CD4-positive, alpha-beta T cell treated with Interferon alpha-2 for 1 hour (primary cell): ENCODE measurements around the gene NLK.
"Not testable (repeated sequence)": the region's sequence is repeated elsewhere in the genome, so short reads cannot be mapped to it uniquely, and the experiment has no call there.

Experiments
- DNase-seq, 2 donors: peaks; one replicate each; pipeline ENCODE4 v3.0.0-alpha.2; 2020 to 2022

The NLK gene

DNA sequence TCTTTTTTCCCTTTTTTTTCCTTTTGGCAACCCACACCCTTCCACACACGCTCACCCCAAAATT lies at the start of gene NLK:
NLK (plus strand) TSS at position 21 of the 64 bp plus-strand sequence. CDS start 197 bp downstream, outside the sequence.
- no peak for DNase-seq

DNA sequence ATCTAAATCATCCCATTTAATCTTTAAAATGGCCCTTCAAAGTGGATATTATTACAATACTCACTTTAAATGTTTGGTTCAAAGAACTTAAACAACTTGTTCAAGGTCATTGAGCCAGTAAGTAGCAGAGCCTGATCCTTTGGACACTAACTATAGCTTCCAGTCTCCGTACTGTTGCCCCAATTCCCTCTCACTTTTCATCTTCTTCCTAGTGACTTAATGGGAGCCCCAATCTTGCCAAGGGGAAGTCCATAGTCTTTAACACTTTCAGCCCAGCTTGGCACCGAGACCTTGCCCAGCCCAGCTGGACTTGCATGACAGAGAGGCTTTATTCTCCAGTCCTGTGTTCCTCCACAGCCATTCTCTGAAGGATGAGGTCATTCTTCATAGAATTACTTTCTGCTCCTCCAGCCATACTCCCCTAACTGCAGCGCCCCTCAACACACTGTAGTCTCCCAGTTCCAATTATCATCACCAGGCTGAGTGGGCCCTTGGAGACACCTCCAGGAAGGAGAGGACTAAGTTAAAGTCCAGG lies 49.2 kb upstream of the NLK start:
- no peak for DNase-seq

- DNase-seq: no peak
Measured at GRCh38 chr17:27993723-27994310, 48.7 kb upstream of the NLK start.

DNA sequence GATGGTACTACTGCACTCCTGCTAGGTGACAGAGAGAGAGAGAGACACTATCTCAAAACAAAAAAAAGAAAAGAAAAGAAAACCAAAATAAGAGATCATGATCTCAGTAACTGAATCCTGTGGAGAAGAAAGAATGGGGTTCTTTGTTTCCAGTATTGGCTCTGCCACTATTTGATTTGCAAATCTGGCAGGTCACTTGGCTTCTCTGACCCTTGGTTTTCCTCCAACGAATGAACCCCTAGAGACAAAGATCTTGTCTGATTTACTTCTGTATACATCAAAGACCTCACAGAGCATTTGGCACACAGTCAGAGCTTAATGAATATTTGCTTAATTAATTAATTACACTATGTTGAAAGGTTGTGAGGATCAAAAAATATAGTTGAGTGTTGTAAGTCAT lies 47.9 kb upstream of the NLK start:
- DNase-seq: no peak

DNA sequence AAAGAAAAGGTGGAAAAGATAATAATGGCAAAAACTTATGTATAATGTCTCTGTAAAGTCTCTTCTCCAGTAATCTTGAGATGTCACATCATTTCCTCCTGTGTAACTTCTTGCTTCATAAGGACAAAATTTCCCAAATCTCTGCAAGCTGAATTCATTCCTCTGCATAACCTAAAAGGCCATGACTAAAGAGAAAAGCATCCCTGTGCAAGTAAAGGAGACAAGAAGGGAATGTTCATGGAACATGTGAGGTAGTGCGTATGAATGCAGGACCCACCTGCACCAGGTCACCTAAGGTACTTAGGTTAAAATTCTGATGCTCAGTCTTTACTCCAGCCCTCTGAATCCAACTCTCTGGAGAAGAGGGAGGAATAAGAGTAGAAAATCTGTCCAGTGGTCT lies 46.9 kb upstream of the NLK start:
- DNase-seq: no peak

DNA sequence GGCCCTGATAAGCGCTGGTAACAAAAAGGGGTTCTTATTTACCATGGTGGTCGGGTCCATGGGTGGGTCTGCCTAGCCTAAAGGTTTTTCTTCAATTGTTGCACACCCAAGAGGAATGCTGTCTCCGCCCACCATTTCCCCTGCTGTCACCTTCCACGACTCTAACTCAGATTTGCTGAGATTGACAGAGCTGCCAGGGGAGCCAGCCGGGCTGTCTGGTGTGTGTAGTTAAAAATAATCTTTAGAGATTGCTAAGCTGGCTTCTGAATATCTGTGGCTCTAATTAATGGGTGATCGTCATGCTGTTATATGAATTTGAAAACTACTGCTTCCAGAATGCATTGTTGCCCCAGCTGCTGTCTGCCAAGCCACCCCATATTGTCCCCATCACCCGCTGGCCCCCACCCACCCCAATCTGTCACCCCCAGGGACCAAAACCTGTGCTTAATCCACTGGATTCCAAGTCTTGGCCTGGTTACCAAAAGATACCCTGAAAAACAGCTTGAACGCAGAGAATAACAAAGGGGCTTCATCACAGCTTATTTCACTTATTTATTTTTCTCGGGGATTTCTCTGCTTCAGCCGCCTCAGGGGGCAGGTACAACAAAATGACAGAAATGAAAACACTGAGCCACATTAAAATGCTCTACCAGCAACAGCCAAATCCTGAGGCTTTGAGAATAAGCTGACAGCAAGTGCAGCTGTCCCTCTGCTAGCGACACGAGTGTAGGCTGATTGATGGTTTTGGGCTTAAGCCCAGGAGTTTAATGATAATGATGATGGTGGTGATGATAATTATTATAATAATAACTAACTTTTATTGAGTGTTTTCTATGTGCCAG lies 46.1 kb upstream of the NLK start:
- DNase-seq: no peak

DNA sequence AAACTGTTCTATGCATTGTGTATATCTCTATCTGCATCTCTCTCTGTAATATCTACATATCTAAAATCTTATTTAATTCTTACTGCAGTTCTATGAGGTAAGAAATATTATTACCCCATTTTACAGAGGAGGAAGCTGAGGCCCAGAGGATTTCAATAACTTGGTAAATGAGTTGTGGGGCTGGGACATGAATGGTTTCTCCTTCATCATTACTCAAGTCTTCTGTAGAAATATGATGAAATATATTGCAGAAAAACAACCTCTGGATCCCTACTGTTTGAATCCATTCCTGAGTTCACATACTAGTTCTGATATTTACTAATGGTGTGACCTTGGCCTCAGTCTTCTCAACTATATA lies 45.5 kb upstream of the NLK start:
- no peak for DNase-seq

GRCh38 chr17:27997522-27997921 lies 45.0 kb upstream of the NLK start:
- DNase-seq: no peak

DNA sequence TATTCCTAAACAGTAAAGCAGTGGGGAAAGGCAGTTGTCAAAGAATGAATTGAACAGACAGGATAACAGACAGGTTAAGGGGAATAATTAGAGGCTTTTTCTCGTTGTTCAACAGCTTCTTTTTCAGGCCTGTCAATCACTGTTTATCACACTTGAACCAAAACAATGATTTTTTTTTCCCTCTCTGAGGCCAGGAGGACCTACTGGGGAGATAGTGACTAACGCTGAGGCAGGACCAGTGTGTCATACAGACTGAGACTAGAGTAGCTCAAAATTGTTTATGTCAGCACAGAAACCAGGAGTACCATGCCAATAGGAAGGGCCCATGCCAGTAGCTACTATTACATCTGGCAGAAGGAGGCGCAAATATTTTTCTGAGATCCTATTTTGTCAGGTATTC lies 41.3 kb upstream of the NLK start:
- DNase-seq: no peak

DNA sequence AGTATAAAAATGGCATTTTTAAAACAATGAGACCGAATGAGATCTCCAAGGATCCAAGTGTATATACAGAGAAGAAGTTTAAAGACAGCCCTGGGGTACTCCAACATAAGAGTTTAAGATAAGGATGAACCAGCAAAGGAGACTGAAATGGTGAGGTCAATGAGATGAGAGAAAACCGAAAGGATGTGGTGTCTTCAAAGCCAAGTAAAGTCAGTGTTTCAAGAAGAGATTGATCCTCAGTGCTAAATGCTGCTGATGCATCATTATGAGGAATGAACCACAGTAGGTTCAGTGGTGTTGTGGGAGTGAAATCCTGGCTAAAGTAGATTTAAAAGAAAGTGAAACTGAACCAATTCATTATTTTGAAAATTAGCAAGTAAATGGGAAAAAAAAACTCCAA lies 38.1 kb upstream of the NLK start:
- DNase-seq: peak in 1 of 2 donors; percentile 7

DNA sequence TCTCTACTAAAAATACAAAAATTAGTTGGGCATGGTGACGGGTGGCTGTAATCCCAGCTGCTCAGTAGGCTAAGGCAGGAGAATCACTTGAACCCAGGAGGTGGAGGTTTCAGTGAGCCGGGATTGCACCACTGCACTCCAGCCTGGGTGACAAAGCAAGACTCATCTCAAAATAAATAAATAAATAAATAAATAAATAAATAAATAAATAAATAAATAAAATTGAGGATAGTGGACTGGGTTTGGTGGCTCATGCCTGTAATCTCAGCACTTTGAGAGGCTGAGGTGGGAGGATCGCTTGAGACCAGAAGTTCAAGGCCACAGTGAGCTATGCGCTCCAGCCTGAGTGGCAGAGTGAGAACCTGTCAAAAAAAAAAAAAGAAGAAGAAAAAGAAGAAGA lies 34.6 kb upstream of the NLK start:
- DNase-seq: not testable (repeated sequence)

DNA sequence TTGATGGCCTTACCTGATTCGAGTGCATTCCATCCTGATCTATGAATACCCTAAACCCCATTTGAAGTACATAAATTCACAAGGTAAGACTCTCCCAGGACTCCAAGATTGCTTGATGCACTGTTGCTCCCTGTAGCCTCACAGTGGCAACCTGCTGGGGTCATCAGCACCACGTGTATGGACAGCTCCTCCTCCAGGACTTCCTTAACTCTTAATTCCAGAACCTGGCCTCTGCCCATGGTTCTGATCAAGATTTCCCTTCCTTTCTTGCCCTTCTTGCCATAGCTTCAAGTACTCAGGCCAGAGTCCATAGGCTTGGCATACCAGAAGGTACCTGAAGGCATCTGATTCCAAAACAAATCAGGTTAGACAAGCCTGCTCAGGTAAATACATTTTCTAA lies 34.0 kb upstream of the NLK start:
- DNase-seq: no peak

DNA sequence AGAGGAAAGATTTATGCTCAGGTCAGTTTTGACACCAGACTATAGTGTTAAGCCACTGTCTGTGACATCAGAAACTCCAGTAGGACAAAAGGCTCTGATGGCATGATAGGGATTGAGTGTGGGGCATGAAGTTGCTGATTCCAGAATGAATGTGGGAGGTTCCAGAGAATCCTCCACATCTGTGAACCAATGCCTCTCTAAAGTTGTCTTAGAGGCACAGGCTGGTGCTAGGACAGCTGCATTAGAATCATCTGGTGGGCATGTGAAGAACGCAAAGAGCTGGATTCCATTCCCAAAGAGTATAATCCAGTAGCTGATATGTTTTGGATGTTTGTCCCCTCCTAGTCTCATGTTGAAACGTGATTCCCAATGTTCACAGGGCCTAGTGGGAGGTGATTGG lies 32.1 kb upstream of the NLK start:
- DNase-seq: no peak

DNA sequence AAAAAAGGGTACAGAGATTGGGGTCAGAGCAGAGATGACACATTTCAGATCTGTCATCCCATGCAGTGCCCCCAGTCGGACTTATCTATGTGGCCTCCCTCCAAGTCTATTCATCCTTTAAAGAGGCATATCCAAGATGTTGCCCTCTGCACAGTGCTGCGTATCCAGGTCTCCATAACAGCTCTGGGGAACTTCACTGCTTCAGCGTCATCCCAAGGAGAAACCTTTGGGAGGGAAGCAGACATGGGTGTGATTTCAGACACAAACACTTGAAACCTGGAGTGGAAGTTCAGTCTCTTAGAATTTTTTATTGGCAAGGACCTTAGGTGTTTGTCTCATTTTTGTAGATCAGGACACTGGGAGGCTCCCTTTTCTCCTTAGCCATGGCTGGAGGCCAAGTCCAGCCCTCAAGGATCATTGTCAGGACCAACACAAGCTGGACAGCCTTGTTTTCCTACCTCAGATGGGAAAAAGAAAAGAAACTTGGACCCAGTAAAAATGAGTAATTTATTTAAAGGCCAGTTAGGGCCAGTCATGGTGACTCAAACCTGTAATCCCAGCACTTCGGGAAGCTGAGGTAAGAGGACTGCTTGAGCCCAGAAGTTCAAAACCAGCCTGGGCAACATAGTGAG lies 23.9 kb upstream of the NLK start:
- no peak for DNase-seq

- no peak for DNase-seq
Measured at GRCh38 chr17:28020515-28020914, 22.0 kb upstream of the NLK start.

DNA sequence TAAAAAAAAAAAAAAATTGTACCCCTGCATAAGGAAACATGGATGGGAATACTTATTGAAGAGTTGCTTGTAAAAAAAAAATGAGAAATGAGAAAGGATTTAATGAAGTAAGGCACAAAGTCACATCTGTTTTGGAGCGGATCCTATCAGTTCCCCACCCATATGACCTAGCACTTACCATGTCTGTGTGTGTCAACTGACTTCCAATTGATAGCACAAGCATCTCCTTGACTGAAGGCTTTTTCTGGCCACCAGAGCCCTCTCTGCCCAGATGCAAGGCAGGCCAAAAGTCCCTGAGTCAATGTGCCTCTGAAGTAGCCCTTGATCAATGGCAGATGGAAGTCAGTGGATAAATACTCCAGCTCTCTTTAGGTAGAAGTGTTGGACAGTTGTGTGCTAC lies 13.4 kb upstream of the NLK start:
- DNase-seq: no peak

DNA sequence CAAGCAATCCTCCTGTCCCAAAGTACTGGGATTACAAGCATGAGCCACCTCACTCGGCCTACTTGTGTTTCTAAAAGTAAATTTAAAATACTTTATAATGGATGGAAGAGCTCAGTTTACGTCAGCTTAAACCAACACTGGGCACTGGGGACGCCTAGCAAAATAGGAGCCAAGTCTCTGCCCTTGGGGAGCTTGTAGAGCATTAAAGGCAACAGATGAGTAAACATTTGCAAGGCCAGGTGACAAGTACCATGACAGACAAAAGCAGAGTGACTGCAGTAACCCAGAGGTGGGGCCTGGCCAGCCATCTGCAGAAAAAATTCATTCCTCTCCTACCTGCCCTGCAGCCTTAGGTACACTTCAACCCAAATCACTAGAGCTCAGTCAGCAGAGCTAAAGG lies 12.1 kb upstream of the NLK start:
- no peak for DNase-seq

- no peak for DNase-seq
Measured at GRCh38 chr17:28031174-28031573, 11.3 kb upstream of the NLK start.

DNA sequence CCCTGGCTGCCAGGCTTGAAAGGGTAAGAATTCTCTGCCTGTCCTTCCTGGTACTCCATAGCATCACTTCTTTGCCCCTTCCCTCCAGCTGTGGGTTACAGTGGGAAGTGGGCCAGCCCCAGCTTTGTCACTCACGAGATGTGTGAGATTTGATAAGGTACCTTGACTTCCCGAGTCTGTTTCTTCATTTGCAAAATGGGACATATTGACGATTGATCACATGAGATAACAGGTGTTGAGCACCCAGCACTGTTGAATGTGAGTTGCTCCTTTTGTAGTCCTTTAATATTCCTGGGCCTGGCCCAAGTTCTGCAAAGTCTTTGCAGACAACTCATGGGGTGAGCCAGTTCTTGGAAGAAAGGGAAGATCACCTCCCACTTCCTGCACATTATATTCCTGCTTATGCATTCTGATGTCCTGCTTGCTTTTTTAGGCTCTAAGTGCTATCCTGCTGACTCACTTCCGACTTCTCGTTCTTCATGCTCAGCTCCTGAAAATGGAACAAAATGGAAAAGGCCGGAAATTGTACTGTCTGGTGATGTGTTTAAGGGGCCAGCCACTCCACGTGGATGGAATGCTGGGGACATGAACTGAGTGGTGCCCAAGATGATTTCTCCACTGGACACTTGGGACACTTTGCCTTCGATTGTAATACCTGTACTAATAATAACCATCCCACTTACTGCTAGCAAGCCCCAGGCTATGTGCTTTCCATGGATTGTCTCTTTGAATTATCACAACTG lies 8.3 kb upstream of the NLK start:
- no peak for DNase-seq

- not testable (repeated sequence) for DNase-seq
Measured at GRCh38 chr17:28035452-28035851, 7.0 kb upstream of the NLK start.

DNA sequence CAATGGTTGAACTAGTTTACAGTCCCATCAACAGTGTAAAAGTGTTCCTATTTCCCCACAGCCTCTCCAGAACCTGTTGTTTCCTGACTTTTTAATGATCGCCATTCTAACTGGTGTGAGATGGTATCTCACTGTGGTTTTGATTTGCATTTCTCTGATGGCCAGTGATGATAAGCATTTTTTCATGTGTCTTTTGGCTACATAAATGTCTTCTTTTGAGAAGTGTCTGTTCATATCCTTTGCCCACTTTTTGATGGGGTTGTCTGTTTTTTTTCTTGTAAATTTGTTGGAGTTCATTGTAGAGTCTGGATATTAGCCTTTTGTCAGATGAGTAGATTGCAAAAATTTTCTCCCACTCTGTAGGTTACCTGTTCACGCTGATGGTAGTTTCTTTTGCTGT lies 6.6 kb upstream of the NLK start:
- not testable (repeated sequence) for DNase-seq

DNA sequence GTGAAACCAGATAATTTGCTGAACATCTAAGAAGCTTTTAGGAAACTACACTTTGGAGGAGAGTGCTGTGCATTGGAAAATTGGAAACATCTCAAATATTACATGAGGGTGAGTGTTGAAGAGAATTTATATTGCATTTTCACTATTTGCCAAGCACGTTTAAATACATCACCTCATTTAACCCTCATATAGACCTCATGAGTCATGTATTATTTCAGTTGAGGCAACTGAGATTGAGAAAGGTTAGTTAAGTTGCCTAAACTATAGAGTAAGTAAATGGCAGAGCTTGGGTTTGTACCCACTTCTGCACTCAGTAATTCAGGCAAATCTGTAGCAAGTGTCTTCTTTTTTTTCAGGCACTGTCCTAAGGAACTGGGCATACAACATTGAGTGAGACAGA lies 3.7 kb upstream of the NLK start:
- DNase-seq: no peak

- no peak for DNase-seq
Measured at GRCh38 chr17:28039251-28039650, 3.2 kb upstream of the NLK start.

DNA sequence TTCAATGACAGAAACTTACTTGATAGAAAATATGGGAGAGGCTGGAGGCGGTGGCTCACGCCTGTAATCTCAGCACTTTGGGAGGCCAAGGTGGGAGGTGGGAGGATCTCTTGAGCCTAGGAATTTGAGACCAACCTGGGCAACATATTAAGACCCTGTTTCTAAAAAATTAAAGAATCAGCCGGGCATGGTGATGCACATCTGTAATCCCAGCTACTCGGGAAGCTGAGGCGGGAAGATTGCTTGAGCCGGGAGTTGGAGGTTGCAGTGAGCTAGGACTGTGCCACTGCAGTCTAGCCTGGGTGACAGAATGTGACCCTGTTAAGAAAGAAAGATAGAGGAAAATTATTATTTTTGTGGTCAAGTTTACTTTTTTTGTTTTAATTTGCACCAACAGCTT lies 2.1 kb upstream of the NLK start:
- no peak for DNase-seq
